ENCODE results near the gene NELFE.
"Not testable (repeated sequence)": the region's sequence is repeated elsewhere in the genome, so short reads cannot be mapped to it uniquely, and the experiment has no call there.

NELFE gene

DNA sequence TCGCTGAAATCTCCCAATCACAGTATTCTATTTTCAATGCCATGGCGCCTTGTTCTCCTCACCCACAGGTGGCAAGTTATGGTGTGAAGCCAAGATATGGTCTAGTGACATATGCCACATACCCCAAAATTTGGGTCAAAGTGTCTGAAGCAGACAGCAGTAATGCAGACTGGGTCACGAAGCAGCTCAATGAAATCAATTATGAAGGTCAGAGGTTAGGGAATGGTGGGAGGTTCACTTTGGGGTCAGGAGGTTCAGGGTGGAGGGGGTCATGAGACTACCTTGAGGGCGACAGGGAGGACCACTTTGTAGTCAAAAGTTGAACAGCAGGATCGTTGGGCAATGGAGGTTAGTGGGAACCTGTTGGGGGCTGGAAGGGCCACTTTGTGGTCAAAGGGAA is 10.5 kb downstream of the NELFE start:
- no peak for DNase-seq

DNA sequence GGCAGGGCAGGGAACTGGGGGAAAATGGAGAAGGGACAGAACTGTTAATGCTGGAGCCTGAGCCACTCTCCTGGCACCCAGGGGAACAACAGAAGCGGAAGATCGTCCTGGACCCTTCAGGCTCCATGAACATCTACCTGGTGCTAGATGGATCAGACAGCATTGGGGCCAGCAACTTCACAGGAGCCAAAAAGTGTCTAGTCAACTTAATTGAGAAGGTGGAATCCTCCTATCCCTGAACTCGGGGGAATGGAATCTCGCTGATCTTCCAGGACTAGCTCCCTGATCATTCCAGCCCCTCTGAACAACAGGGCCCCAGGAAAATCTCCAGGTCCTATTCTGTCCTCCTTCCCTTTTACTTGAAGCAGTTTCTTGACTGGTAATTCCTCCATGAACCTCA is 10.9 kb downstream of the NELFE start:
- DNase-seq = no peak

DNA sequence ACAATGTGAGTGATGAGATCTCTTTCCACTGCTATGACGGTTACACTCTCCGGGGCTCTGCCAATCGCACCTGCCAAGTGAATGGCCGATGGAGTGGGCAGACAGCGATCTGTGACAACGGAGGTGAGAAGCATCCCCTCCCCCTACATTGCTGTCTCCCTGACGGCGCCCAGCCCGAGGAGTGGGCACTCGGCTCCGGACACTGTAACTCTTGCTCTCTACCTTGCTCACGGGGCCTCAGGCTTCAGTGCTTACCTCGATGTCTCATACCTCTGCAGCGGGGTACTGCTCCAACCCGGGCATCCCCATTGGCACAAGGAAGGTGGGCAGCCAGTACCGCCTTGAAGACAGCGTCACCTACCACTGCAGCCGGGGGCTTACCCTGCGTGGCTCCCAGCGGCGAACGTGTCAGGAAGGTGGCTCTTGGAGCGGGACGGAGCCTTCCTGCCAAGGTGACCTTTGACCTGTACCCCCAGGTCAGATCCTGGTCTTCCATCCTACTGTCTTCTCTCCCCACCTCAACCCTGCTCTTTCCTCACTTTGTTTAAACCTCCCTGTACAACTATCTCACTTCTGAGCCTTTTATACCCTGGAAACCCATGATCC is 11.6 kb downstream of the NELFE start:
- no peak for DNase-seq

DNA sequence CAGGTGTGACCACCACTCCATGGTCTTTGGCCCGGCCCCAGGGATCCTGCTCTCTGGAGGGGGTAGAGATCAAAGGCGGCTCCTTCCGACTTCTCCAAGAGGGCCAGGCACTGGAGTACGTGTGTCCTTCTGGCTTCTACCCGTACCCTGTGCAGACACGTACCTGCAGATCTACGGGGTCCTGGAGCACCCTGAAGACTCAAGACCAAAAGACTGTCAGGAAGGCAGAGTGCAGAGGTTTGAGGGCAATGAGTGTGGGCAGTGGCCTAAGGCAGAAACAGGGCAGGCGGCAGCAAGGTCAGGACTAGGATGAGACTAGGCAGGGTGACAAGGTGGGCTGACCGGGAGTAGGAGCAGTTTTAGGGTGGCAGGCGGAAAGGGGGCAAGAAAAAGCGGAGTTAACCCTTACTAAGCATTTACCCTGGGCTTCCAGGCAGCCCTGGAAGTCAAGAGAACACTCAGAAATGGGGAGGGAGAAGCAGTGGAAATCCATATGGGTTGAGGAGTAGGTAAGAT is 12.3 kb downstream of the NELFE start:
- DNase-seq = no peak

DNA sequence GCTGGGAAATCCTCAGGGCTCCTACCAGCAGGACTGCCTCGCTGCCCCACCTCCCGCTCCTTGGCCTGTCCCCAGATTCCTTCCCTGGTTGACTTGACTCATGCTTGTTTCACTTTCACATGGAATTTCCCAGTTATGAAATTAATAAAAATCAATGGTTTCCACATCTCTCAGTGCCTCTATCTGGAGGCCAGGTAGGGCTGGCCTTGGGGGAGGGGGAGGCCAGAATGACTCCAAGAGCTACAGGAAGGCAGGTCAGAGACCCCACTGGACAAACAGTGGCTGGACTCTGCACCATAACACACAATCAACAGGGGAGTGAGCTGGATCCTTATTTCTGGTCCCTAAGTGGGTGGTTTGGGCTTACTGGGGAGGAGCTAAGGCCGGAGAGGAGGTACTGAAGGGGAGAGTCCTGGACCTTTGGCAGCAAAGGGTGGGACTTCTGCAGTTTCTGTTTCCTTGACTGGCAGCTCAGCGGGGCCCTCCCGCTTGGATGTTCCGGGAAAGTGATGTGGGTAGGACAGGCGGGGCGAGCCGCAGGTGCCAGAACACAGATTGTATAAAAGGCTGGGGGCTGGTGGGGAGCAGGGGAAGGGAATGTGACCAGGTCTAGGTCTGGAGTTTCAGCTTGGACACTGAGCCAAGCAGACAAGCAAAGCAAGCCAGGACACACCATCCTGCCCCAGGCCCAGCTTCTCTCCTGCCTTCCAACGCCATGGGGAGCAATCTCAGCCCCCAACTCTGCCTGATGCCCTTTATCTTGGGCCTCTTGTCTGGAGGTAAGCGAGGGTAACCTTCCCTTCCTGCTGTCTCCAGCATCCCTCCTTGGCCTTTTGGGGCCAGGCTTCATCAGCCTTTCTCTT is 13.0 kb downstream of the NELFE start, which contains the start of gene CFB:
CFB (plus strand) TSS at position 589 of the 863 bp plus-strand sequence; CDS start at position 716, 127 bp downstream.
- DNase-seq = no peak

DNA sequence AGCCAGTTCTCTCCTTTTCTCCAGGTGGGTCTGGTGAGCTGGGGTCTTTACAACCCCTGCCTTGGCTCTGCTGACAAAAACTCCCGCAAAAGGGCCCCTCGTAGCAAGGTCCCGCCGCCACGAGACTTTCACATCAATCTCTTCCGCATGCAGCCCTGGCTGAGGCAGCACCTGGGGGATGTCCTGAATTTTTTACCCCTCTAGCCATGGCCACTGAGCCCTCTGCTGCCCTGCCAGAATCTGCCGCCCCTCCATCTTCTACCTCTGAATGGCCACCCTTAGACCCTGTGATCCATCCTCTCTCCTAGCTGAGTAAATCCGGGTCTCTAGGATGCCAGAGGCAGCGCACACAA is 13.6 kb downstream of the NELFE start:
- DNase-seq = no peak

DNA sequence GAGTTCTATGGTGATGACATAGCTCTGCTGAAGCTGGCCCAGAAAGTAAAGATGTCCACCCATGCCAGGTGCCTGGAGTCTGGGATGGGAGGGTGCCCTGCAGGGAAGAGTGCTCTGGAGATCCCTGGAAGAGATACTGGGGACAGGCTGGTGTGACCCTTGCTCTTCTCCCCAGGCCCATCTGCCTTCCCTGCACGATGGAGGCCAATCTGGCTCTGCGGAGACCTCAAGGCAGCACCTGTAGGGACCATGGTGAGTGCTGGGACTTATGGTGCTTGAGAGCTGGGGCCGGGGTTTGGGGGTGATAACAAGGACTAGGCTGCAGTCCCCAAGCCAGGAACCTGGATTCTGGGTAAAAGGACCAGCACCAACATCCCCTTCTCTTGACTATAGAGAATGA is 15.0 kb downstream of the NELFE start:
- no peak for DNase-seq

DNA sequence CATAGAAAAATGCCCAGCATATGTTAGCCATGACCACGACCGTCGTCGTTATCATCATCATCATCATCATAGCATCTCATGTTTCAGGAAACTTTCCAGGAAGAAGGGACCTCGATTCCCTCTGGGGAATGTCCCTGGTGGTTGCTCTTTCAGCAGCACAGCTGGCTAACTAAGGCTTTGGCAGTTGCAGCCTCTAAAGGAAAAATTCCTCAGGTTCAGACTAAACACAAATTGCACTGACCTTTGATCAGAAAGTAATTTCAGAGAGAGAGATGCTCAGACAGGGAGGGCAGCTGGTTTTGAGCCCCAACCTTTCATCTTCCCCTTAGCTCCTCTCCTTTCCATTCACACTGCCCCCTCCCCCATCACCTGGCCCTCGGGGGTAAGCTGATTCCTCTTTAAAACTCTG is 18.5 kb downstream of the NELFE start:
- DNase-seq = no peak

DNA sequence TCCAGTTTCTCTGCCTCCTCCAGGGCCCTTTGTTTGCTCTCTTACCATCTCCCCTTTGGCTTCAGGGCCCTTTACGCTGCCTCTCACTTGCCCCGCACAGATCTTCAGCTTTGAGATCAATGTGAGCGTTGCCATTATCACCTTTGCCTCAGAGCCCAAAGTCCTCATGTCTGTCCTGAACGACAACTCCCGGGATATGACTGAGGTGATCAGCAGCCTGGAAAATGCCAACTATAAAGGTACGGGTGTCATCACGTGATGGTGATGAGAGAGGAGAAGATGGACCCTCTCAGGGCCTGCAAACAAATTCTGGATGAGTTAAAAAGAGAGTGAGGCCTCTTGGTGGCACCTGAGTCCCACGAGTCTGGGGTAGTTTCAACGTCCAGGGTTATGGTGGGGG is 22.9 kb downstream of the NELFE start:
- no peak for DNase-seq

DNA sequence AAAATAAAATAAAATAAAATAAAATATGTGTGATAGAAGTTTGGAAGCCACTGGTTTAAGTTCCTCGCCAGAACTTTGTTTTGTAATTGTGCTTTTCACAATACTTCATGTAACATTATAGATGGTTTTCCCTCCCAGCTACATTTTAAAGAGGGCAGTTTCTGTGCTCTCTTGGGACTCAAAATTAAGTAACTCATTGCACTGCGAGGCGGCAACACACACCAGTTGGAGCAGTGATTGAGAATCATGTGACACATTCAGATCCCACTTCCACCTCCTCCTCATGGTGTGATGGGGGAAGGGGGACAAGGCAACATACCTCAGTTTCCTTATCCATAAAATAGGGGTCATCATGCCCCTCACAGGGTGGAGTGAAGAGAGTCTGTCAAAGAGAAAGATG is 23.8 kb downstream of the NELFE start:
- no peak for DNase-seq

DNA sequence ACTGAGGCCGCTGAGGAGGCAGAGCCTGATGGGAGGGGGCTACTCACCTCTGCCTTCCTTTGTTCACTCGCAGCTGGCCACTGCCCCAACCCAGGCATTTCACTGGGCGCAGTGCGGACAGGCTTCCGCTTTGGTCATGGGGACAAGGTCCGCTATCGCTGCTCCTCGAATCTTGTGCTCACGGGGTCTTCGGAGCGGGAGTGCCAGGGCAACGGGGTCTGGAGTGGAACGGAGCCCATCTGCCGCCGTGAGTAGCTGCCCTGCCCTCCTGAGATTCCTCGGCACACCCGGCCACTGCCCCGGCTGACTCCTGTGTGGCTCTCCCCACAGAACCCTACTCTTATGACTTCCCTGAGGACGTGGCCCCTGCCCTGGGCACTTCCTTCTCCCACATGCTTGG is 25.2 kb downstream of the NELFE start:
- DNase-seq = no peak

DNA sequence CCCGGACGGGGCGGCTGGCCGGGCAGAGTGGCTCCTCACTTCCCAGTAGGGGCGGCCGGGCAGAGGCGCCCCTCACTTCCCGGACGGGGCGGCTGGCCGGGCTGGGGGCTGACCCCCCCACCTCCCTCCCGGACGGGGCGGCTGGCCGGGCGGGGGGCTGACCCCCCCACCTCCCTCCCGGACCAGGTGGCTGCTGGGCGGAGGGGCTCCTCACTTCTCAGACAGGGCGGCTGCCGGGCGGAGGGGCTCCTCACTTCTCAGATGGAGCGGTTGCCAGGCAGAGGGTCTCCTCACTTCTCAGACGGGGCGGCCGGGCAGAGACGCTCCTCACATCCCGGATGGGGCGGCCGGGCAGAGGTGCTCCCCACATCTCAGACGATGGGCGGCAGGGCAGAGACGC is 26.6 kb downstream of the NELFE start:
- not testable (repeated sequence) for DNase-seq

DNA sequence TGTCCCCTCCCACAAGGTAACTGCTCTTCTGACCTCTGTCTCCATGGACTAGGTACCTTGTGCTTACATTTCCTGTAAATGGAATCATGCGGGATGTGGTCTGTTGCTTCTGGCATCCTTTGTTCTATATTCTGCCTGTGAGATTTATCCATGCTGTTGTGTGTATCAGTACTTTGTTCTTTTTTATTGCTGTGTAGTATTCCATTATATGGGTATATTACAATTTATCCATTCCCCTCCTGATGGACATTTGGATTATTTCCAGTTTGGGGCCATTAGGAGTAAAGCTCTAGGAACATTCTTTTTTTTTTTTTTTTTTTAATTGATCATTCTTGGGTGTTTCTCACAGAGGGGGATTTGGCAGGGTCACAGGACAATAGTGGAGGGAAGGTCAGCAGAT is 27.8 kb downstream of the NELFE start:
- DNase-seq = no peak

DNA sequence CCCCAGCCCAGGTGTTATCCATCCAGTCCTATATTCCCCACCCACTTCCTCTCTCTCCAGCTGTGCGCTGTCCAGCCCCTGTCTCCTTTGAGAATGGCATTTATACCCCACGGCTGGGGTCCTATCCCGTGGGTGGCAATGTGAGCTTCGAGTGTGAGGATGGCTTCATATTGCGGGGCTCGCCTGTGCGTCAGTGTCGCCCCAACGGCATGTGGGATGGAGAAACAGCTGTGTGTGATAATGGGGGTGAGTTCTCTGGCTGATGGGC is 30.2 kb downstream of the NELFE start:
- no peak for DNase-seq

DNA sequence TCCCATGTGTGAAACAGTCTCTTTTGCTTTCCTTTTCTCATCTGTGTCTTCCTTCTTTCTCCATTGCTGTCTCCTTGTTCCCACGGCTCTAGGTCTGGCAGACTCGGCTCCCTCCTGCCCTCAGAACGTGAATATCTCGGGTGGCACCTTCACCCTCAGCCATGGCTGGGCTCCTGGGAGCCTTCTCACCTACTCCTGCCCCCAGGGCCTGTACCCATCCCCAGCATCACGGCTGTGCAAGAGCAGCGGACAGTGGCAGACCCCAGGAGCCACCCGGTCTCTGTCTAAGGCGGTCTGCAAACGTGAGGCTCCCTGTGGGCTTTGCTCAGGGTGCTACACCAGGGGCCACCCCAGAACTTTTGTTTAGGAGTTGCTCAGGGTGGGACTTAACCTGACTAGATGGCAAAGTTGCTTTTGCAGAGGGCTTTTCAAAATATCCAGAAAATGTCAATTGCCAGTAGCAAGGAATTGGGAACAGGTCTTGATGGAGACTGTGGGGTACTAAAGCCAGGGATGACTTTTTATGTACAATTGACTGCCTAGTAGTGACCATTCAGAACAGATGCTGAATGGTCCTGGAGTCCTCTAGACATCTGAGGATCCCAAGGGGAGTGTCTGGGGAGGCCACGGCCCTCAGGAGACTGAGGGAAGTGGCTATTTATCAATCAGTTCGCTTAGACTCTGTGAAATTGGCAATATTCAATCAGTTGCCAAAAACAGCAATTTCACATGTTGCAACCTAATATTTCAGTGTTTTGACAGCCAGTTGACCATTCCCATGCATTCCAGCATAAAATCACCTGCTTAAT is 30.7 kb downstream of the NELFE start:
- no peak for DNase-seq

DNA sequence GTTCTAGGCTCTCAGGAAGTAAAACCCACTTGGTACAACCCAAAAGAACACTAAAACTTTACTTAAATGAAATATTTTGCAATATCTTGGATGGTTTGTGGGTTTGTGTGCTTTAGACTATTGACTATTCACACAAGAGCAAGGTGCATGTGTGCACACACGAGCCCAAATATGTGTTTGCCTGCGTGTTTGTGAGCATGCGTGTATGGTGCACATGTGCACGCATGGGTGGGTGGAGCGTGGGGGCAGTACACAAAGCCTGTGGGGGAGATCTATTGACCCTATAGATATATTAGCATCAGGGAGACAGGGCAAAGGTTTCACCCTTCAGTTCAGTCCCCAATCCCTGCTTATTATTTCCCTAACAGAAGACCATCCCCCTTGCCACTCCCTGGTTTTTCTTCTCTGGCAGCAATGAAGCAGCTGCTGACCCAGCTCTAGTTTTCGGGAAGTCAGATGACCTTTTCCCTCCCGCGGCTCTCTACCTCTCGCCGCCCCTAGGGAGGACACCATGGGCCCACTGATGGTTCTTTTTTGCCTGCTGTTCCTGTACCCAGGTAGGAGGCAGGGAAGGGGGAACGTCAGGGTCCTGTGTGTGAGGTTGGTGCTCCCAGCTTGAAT is 31.4 kb downstream of the NELFE start, which contains the start of gene C2:
C2 (plus strand) TSS at position 476 of the 621 bp plus-strand sequence; CDS start at position 512, 36 bp downstream.
- no peak for DNase-seq

DNA sequence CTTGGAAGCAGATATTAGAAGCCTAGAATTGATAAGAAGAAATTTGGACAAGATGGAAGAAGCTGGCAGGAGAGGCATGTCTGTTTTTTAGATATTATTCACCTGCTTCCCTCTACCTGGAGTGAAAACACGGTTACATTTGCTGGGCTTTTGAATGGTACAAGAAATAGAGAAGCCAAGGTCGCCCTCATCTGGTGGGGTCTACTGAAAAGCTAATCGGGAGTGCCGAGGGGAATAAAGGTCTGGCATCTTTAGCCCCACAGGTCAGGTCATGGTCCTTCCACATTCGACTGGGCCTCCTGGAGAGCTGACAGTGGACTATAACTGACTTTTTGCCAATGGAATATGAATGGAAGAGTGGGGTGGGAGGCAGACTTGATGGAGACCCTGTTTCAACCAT is 35.8 kb downstream of the NELFE start:
- no peak for DNase-seq

DNA sequence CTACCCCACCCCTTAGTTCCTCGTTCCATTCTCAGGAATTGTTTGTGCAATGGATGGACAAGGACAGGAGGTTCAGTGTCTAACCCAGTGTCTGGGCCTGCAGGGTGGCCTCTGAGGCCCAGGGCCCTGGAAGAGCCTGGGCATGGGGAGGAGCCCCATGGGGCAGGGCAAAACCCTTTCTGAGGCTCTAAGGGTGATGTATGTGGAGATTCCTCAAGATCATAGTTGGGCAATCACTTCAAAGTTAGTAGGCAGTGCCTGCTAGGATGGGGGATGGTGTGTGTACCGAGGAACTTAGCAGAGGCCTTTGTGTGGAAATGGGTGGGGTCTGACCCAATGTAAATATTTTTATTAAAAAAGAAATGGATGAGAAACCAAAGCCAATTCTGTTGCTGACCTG is 38.0 kb downstream of the NELFE start:
- DNase-seq = no peak

DNA sequence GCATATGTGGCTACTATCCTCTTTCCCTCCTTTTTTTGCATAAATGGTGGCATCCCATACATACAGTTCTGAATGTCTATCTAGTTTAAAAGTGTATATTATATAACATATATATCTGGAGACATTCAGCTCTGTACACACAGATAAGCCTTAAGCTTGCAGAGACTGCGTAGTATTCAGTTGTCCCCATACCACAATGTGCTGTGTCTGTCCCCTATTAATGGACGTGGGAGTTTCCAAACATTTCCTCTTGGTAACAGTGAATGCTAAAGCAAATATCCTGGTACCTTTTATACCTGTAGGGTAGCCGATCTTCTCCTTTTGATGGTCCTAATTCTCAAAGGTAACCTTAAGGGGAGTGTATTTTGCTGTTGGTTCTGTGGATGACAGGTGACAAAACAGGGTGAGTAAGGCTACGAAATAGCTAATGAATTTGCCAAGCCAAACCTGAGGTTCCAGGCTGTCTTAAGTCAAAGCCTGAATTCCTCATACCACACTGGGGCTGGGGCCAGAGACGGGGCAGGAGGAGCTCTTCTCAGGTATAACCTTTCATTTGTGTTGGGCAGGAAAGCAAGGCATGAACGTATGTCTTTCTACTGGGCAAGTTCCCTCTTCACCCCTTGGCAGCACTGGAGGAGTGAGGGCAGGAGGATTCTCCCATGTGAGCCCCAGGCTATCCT is 39.0 kb downstream of the NELFE start:
- no peak for DNase-seq

DNA sequence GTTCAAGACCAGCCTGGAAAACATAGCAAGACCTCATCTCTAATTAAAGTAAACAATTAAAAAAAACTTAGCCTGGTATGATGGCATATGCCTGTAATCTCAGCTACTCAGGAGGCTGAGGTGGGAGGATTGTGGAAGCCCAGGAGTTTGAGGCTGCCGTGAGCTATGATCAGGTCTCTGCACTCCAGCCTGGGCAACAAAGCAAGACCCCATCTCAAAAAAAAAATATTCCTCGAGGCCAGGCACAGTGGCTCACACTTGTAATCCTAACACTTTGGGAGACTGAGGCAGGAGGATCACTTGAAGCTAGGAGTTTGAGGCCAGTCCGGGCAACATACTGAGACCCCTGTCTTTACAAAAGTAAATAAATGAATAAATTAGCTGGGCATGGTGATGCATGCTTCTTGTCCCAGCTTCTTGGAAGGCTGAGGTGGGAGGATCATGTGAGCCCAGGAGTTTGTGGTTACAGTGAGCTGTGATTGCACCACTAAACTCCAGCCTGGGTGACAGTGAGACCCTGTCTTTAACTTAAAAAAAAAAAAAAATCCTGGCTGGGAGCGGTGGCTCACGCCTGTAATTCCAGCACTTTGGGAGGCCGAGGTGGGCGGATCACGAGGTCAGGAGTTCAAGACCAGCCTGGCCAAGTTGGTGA is 40.6 kb downstream of the NELFE start:
- no peak for DNase-seq

DNA sequence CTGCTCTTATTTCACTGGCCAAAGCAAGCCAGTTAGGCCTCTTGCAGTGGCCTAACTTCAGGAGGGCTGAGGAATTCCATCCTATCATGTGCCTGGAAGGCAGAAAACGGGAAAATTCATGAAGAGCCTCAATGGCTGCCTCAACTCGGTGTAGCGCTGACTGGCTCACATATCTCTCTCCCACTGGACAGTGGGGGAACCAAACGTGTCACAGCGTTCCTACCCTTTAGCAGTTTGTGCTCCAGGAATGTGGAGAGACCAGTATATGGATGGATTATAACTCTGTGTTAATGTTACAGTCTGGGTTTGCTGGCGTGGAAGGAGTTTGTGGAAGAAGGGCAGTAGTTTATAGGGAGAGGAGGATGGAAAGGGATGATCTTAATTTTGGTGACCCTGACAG is 43.0 kb downstream of the NELFE start:
- no peak for DNase-seq

DNA sequence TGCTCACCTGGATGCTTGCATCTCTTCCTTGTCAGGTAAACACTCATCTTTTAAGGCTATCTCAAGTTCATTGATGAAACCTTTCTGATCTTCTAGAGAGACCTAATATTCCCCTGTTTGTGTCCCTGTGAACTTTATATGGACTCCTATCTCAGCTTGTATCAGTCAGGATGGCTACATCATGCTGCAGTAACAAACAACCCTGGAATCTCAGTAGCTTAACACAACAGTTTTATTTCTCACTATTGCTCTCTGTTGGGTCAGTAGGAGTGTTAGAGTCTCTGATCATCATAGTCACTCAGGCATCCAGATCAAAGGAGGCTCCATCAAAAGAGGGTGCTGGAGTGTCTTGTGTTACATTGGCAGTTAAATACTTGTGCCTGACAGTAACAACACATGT is 43.4 kb downstream of the NELFE start:
- DNase-seq = no peak

Measured in NCI-H446 treated with DMSO at 0.1 percent for 48 hours (cell line).